Kasumi-1 (cell line): ENCODE measurements around the gene MTHFD2L.

Experiments
- DNase-seq, 2 experiments: peaks; one replicate each; lab custom pipeline; 2025; lab: John Stamatoyannopoulos, UW

MTHFD2L gene

GRCh38 chr4:74132944-74133343, 25.0 kb upstream of the MTHFD2L start:
- DNase-seq, result no peak

- DNase-seq, result peak; percentile 72 to 79
These were observed 24.0 kb upstream of the MTHFD2L start for GRCh38 chr4:74133786-74134499.

GRCh38 chr4:74134500-74134852, 23.4 kb upstream of the MTHFD2L start:
- DNase-seq, result no peak

- DNase-seq, result no peak
These were observed 11.3 kb upstream of the MTHFD2L start for GRCh38 chr4:74146581-74147129.

GRCh38 chr4:74148205-74148604, 9.7 kb upstream of the MTHFD2L start:
- no peak for DNase-seq

GRCh38 chr4:74152836-74153235, 5.1 kb upstream of the MTHFD2L start:
- no peak for DNase-seq

GRCh38 chr4:74156521-74156920, 1.4 kb upstream of the MTHFD2L start:
- DNase-seq, result no peak

- DNase-seq, result peak; percentile 8 to 30
These were observed 764 bp upstream of the MTHFD2L start for GRCh38 chr4:74157154-74157553.

- DNase-seq, result peak; percentile 24 to 41
These were observed 686 bp downstream of the MTHFD2L start for GRCh38 chr4:74158466-74159142.

GRCh38 chr4:74159143-74159709, 1.3 kb downstream of the MTHFD2L start:
- DNase-seq, result no peak

GRCh38 chr4:74161666-74162450, 3.9 kb downstream of the MTHFD2L start:
- no peak for DNase-seq

- peak; percentile 48 to 54 for DNase-seq
These were observed 8.2 kb downstream of the MTHFD2L start for GRCh38 chr4:74166135-74166534.

GRCh38 chr4:74166818-74167217, 8.9 kb downstream of the MTHFD2L start:
- DNase-seq, result no peak

- no peak for DNase-seq
These were observed 9.7 kb downstream of the MTHFD2L start for GRCh38 chr4:74167585-74167984.

GRCh38 chr4:74168841-74169240, 10.9 kb downstream of the MTHFD2L start:
- DNase-seq, result no peak

GRCh38 chr4:74173321-74173720, 15.4 kb downstream of the MTHFD2L start:
- DNase-seq, result no peak

GRCh38 chr4:74174421-74174820, 16.5 kb downstream of the MTHFD2L start:
- DNase-seq, result no peak

GRCh38 chr4:74174941-74175340, 17.0 kb downstream of the MTHFD2L start:
- no peak for DNase-seq

GRCh38 chr4:74175379-74175778, 17.5 kb downstream of the MTHFD2L start:
- no peak for DNase-seq

- DNase-seq, result no peak
These were observed 20.9 kb downstream of the MTHFD2L start for GRCh38 chr4:74178798-74179197.

- DNase-seq, result no peak
These were observed 23.3 kb downstream of the MTHFD2L start for GRCh38 chr4:74181219-74181618.

GRCh38 chr4:74188912-74189311, 31.0 kb downstream of the MTHFD2L start:
- no peak for DNase-seq
